HG03457 (cell line): ENCODE measurements around the gene CD6.

Experiments used
- ATAC-seq: cut with Tn5 transposase; IDR thresholded peaks from one replicate; pipeline ENCODE4 v1.9.1; 2021; ENCODE audit warnings: moderate number of reproducible peaks; ENCODE audit not compliant: unreplicated experiment

The CD6 gene

GRCh38 chr11:60971520-60971919, at the start of gene CD6:
TSS of gene CD6 (plus strand) at chr11:60971680. CDS start at chr11:60971866, 186 bp downstream.
- no peak for ATAC-seq

- ATAC-seq: no peak
Observed at GRCh38 chr11:60921777-60922335, 49.6 kb upstream of the CD6 start.

GRCh38 chr11:60922906-60923305, 48.6 kb upstream of the CD6 start:
- ATAC-seq: no peak

GRCh38 chr11:60923326-60923725, 48.2 kb upstream of the CD6 start:
- no peak for ATAC-seq

- ATAC-seq: no peak
Observed at GRCh38 chr11:60923800-60924109, 47.7 kb upstream of the CD6 start.

- no peak for ATAC-seq
Observed at GRCh38 chr11:60924110-60924905, 47.2 kb upstream of the CD6 start, which contains the start of gene TMEM132A. TSS of gene TMEM132A (plus strand) at chr11:60924460. CDS start at chr11:60924634, 174 bp downstream.

- ATAC-seq: no peak
Observed at GRCh38 chr11:60924906-60925853, 46.3 kb upstream of the CD6 start.

GRCh38 chr11:60925868-60926267, 45.6 kb upstream of the CD6 start:
- no peak for ATAC-seq

GRCh38 chr11:60926500-60926899, 45.0 kb upstream of the CD6 start:
- ATAC-seq: no peak

- no peak for ATAC-seq
Observed at GRCh38 chr11:60927061-60927592, 44.4 kb upstream of the CD6 start.

- ATAC-seq: no peak
Observed at GRCh38 chr11:60927600-60927999, 43.9 kb upstream of the CD6 start.

GRCh38 chr11:60928563-60929001, 42.9 kb upstream of the CD6 start:
- ATAC-seq: no peak

- ATAC-seq: no peak
Observed at GRCh38 chr11:60929764-60930163, 41.7 kb upstream of the CD6 start.

GRCh38 chr11:60930394-60930793, 41.1 kb upstream of the CD6 start:
- ATAC-seq: no peak

GRCh38 chr11:60931917-60932316, 39.6 kb upstream of the CD6 start:
- no peak for ATAC-seq

GRCh38 chr11:60932605-60933356, 38.7 kb upstream of the CD6 start:
- ATAC-seq: no peak

GRCh38 chr11:60933416-60934123, 37.9 kb upstream of the CD6 start:
- no peak for ATAC-seq

- no peak for ATAC-seq
Observed at GRCh38 chr11:60934124-60934789, 37.2 kb upstream of the CD6 start.
